Esophagus muscularis mucosa (tissue), 4 donors: ENCODE results near the gene ITPKB.

Experiments
- EP300 ChIP-seq: sonication (generic); formaldehyde crosslinking; IDR thresholded peaks from one replicate; pipeline ENCODE4 v1.6.1; 2017; ENCODE audit warnings: antibody characterized with exemption
- POLR2AphosphoS5 ChIP-seq, 2 donors: sonication (generic); formaldehyde crosslinking; IDR thresholded peaks; one replicate each; pipeline ENCODE4 v1.6.1; 2017; ENCODE audit warnings: antibody characterized with exemption in 2 of 2
- TF ChIP-seq, protein P1 (sequence below), 3 experiments: fragments of 200-600 bp in 2 of 3; fragments of 450-650 bp in 1 of 3; sonication (generic) in 2 of 3; IDR thresholded peaks; one replicate each; pipeline ENCODE4 v1.5.1; 2017 to 2019; ENCODE audit warnings: antibody characterized with exemption in 3 of 3, mild to moderate bottlenecking in 2 of 3, moderate library complexity in 1 of 3

- TF ChIP-seq, protein P1, sequence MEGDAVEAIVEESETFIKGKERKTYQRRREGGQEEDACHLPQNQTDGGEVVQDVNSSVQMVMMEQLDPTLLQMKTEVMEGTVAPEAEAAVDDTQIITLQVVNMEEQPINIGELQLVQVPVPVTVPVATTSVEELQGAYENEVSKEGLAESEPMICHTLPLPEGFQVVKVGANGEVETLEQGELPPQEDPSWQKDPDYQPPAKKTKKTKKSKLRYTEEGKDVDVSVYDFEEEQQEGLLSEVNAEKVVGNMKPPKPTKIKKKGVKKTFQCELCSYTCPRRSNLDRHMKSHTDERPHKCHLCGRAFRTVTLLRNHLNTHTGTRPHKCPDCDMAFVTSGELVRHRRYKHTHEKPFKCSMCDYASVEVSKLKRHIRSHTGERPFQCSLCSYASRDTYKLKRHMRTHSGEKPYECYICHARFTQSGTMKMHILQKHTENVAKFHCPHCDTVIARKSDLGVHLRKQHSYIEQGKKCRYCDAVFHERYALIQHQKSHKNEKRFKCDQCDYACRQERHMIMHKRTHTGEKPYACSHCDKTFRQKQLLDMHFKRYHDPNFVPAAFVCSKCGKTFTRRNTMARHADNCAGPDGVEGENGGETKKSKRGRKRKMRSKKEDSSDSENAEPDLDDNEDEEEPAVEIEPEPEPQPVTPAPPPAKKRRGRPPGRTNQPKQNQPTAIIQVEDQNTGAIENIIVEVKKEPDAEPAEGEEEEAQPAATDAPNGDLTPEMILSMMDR (IDR thresholded peaks at IDR 0.05) = no peak
- TF ChIP-seq POLR2AphosphoS5 (IDR thresholded peaks at IDR 0.05) = no peak
- no peak for TF ChIP-seq EP300
Measured at GRCh38 chr1:226700861-226701260, 38.2 kb downstream of the ITPKB start.
